Pons (tissue), 1 donor: ENCODE results near the gene CDY1B.
"Not testable (repeated sequence)": the region's sequence is repeated elsewhere in the genome, so short reads cannot be mapped to it uniquely, and the experiment has no call there.

ENCODE experiments used
- DNase-seq: peaks from one replicate; pipeline ENCODE4 v3.0.0-alpha.2; 2016; ENCODE audit warnings: low spot score

CDY1B gene

DNA sequence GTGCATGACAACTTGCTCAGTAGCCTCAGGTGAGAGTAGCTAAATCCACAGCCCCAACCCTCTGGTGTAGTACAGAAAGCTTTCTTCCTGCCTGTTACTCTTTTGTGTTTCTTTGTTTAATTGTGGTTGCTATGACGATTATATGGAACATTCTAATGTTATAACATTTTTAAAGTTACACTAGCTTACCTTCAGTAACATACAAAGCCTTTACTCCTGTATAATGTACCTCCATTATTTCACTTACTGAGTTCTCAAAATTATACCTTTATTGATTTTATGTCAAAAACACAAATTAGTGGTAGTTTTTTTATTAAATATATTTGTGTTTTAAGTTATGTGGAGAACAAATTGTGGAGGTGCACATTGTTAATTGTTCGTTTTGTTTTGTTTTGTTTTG lies at the start of gene CDY1B:
TSS of gene CDY1B (minus strand) at position 101 of the 400 bp plus-strand sequence. CDS start 331 bp downstream, outside the sequence.
- not testable (repeated sequence) for DNase-seq

GRCh38 chrY:24049525-24049924 lies 1.7 kb upstream of the CDY1B start:
- DNase-seq: not testable (repeated sequence)

GRCh38 chrY:24043209-24043608 lies 4.6 kb downstream of the CDY1B start:
- not testable (repeated sequence) for DNase-seq

- DNase-seq: not testable (repeated sequence)
Measured at GRCh38 chrY:24039008-24039718, 8.7 kb downstream of the CDY1B start.

DNA sequence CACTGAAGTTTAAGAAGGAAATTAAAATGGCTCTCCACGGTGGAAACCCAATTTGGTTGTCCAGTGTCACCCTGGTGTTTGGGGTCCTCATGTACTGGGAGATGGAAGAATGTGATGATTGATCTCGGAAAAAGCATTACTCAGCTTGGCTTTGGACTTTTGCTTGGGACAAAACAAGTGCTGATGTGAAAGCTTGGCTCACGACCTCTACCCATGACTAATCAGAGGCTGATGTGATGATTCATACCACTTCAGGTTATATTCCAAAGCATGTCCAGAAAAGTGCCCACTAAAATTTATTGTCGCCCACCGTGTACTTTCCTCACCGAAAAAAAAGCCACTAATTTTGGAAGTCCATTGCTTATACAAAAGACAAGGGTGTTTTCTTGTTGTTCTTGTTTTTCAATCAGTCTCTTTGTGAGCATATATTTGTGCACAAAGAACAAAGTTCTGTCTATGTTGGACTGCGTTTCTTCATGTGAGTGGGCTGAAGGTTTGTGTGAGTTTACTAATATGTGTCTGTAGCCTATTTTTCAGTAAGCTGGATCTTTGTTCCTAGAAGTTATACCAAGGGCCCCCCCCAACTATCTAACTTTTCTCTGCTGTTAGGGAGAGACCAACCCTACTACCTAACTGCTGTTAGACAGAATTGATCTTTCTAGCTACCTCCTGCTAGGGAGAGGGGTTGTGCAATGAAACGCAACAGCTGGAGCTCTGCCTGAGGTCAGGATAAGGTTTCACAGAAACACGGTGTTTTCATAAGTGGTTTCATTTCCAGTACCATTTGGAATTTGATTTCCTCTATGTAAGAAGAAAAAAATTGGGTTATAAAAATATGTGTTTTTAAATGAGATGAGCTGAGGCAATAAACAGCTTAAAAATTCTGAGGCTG lies 21.4 kb downstream of the CDY1B start:
- DNase-seq: not testable (repeated sequence)
